ENCODE measurements around the gene CDON.

- TF ChIP-seq CTCF (conservative IDR thresholded peaks at IDR 0.05; ENCODE audit: low read depth, low read length) (no peak), EZH2phosphoT487 (IDR thresholded peaks at IDR 0.05; ENCODE audit: borderline replicate concordance, low read length) (no peak)
Observed at GRCh38 chr11:126105022-126105747, 42.5 kb upstream of the CDON start.
